Thyroid gland (tissue), 4 donors: ENCODE results near the gene CCNL1.

Source experiments
- POLR2A ChIP-seq, 2 donors: fragments of 450-650 bp; IDR thresholded peaks; one replicate each; pipeline ENCODE4 v1.6.1; 2017; ENCODE audit warnings: antibody characterized with exemption in 2 of 2, mild to moderate bottlenecking in 2 of 2, moderate library complexity in 1 of 2
- TF ChIP-seq, protein P1 (sequence below), 6 experiments: fragments of 200-600 bp in 3 of 6; fragments of 450-650 bp in 3 of 6; sonication (generic) in 3 of 6; IDR thresholded peaks; one replicate each; pipeline ENCODE4 v1.5.1; 2016 to 2019; ENCODE audit warnings: antibody characterized with exemption in 6 of 6, mild to moderate bottlenecking in 2 of 6, inconsistent platforms in 1 of 6, moderate library complexity in 1 of 6

- TF ChIP-seq, protein P1, sequence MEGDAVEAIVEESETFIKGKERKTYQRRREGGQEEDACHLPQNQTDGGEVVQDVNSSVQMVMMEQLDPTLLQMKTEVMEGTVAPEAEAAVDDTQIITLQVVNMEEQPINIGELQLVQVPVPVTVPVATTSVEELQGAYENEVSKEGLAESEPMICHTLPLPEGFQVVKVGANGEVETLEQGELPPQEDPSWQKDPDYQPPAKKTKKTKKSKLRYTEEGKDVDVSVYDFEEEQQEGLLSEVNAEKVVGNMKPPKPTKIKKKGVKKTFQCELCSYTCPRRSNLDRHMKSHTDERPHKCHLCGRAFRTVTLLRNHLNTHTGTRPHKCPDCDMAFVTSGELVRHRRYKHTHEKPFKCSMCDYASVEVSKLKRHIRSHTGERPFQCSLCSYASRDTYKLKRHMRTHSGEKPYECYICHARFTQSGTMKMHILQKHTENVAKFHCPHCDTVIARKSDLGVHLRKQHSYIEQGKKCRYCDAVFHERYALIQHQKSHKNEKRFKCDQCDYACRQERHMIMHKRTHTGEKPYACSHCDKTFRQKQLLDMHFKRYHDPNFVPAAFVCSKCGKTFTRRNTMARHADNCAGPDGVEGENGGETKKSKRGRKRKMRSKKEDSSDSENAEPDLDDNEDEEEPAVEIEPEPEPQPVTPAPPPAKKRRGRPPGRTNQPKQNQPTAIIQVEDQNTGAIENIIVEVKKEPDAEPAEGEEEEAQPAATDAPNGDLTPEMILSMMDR (IDR thresholded peaks at IDR 0.05) = no peak
- TF ChIP-seq POLR2A (IDR thresholded peaks at IDR 0.05) = no peak
Observed at GRCh38 chr3:157117206-157117605, 42.7 kb downstream of the CCNL1 start.
